Activated CD8-positive, alpha-beta T cell treated with anti-CD3 and anti-CD28 coated beads for 36 hours (primary cell): Measurements from ENCODE around the gene KDM3B. TPM values are rescaled to one million over a fixed set of nuclear protein-coding genes. Genes with fewer than 3 reads are reported as not detected.

ENCODE experiments used
- ATAC-seq: fragments of 200-7000 bp; cut with Tn5 transposase; one replicate; pipeline ENCODE4 v1.10.0; 2021; ENCODE audit warnings: mild to moderate bottlenecking, moderate library complexity
- CTCF ChIA-PET: fragments of 350-600 bp; sonication (Branson Sonifier 250); formaldehyde crosslinking; loops from one replicate; lab custom pipeline; 2021; ENCODE audit warnings: antibody characterized with exemption; lab: Charles Lee
- POLR2A ChIA-PET: fragments of 350-600 bp; sonication (Branson Sonifier 250); formaldehyde crosslinking; loops from one replicate; lab custom pipeline; 2021; ENCODE audit warnings: antibody characterized with exemption; lab: Charles Lee
- DNase-seq: peaks from one replicate; pipeline ENCODE4 v3.0.0-alpha.2; 2020
- H3K27ac Mint-ChIP-seq: one replicate; pipeline ENCODE4 v1.8.0; 2021; ENCODE audit warnings: mild to moderate bottlenecking, mixed read lengths
- H3K27me3 Mint-ChIP-seq: one replicate; pipeline ENCODE4 v1.8.0; 2021; ENCODE audit warnings: mixed read lengths
- H3K36me3 Mint-ChIP-seq: one replicate; pipeline ENCODE4 v1.8.0; 2021; ENCODE audit warnings: low read depth, mixed read lengths
- H3K4me1 Mint-ChIP-seq: one replicate; pipeline ENCODE4 v1.8.0; 2021; ENCODE audit warnings: low read depth, mixed read lengths
- H3K4me3 Mint-ChIP-seq: one replicate; pipeline ENCODE4 v1.8.0; 2021; ENCODE audit warnings: mild to moderate bottlenecking, moderate library complexity, mixed read lengths
- H3K9me3 Mint-ChIP-seq: one replicate; pipeline ENCODE4 v1.8.0; 2021; ENCODE audit warnings: mixed read lengths
- CTCF ChIP-seq: fragments of 200-600 bp; IDR thresholded peaks from one replicate; pipeline ENCODE4 v1.8.0; 2022; ENCODE audit warnings: antibody characterized with exemption, mild to moderate bottlenecking
- intact Hi-C: fragments of 100-400 bp; cut with micrococcal nuclease; formaldehyde crosslinking; loops from one replicate; pipeline ENCODE4 v1.10.0; 2022
- total RNA-seq, 2 experiments: library from RNA; stranded (reverse); gene quantifications; one replicate each; pipeline ENCODE4 v1.2.3, GENCODE V29; 2021

KDM3B gene
- total RNA-seq, 2 experiments from 2014 or later, result 41.6 to 41.9 TPM

- Mint-ChIP-seq H3K27ac (peak overlapping the region; percentile 91), H3K4me3 (peak overlapping the region; percentile 92), H3K4me1 (peaks cover 45% of the 10 kb centered on the region), H3K27me3 (no peaks in the 10 kb centered on the region), H3K9me3 (peaks cover 7% of the 10 kb centered on the region), H3K36me3 (peaks cover 9% of the 10 kb centered on the region)
- DNase-seq (peak; percentile 56), ATAC-seq (no peak)
- POLR2A ChIA-PET, result interaction anchor here (0.6 to 11.4 kb wide), 17 partner anchors 9 to 618 kb away, joined by 3 to 156 read pairs (median 4); partner anchors contain the start of genes CDC23, CDC25C, EGR1 and ETF1
- no peak for TF ChIP-seq CTCF
- intact Hi-C loops, result no loop called here
- CTCF ChIA-PET, result interaction anchor here (0.7 to 7.4 kb wide), 23 partner anchors 8 to 189 kb away, joined by 3 to 322 read pairs (median 6); partner anchors contain the start of genes BRD8, CDC23, CDC25C and EGR1
Measured at GRCh38 chr5:138353560-138354080, 1.1 kb downstream of the KDM3B start.

GRCh38 chr5:138354387-138354786 lies 1.9 kb downstream of the KDM3B start:
- Mint-ChIP-seq H3K9me3 (peaks cover 7% of the 10 kb centered on the region), H3K4me3 (peak overlapping the region; percentile 92), H3K4me1 (peaks cover 45% of the 10 kb centered on the region), H3K27me3 (no peaks in the 10 kb centered on the region), H3K36me3 (peaks cover 9% of the 10 kb centered on the region), H3K27ac (peak overlapping the region; percentile 91)
- DNase-seq (no peak), ATAC-seq (no peak)
- ChIA-PET POLR2A (interaction anchor here (0.6 to 11.4 kb wide), 6 partner anchors 15 to 110 kb away, joined by 3 to 156 read pairs (median 4); partner anchors contain the start of genes CDC25C, EGR1 and FAM53C), CTCF (interaction anchor here (1.2 to 7.4 kb wide), 9 partner anchors 15 to 176 kb away, joined by 4 to 322 read pairs (median 35); partner anchors contain the start of genes BRD8, CDC23, CDC25C and EGR1)
- intact Hi-C loops, result no loop called here
- no peak for TF ChIP-seq CTCF

- DNase-seq (peak; percentile 82), ATAC-seq (peak; percentile 57)
- H3K27me3 Mint-ChIP-seq, result no peaks in the 10 kb centered on the region
- CTCF ChIA-PET, result interaction anchor here (1.2 to 7.4 kb wide), 8 partner anchors 15 to 176 kb away, joined by 3 to 322 read pairs (median 24); partner anchors contain the start of genes BRD8, CDC25C, FAM53C and KIF20A
- intact Hi-C loops, result no loop called here
- TF ChIP-seq CTCF, result no peak
- H3K9me3 Mint-ChIP-seq, result peaks cover 7% of the 10 kb centered on the region
- POLR2A ChIA-PET, result interaction anchor here (0.9 to 11.4 kb wide), 5 partner anchors 16 to 176 kb away, joined by 4 to 156 read pairs (median 4); partner anchors contain the start of genes BRD8, CDC25C, EGR1 and FAM53C
- H3K4me3 Mint-ChIP-seq, result peak overlapping the region; percentile 92
- peaks cover 49% of the 10 kb centered on the region for H3K4me1 Mint-ChIP-seq
- peaks cover 9% of the 10 kb centered on the region for H3K36me3 Mint-ChIP-seq
- peak overlapping the region; percentile 91 for H3K27ac Mint-ChIP-seq
Measured at GRCh38 chr5:138354926-138355378, 2.5 kb downstream of the KDM3B start.

GRCh38 chr5:138359621-138360020 lies 7.1 kb downstream of the KDM3B start:
- DNase-seq, result no peak
- ChIA-PET POLR2A (interaction anchor here (0.7 kb wide), 1 partner anchor 181 kb away, joined by 3 read pairs; the partner anchor contains the start of gene KIF20A), CTCF (no interaction called here)
- no peak for TF ChIP-seq CTCF
- H3K27me3 Mint-ChIP-seq, result no peaks in the 10 kb centered on the region
- ATAC-seq, result no peak
- H3K27ac Mint-ChIP-seq, result no peak overlapping the region
- H3K36me3 Mint-ChIP-seq, result peaks cover 2% of the 10 kb centered on the region
- H3K4me1 Mint-ChIP-seq, result peaks cover 38% of the 10 kb centered on the region
- H3K4me3 Mint-ChIP-seq, result no peak overlapping the region
- intact Hi-C loops, result no loop called here
- no peaks in the 10 kb centered on the region for H3K9me3 Mint-ChIP-seq
